BLaER1 (cell line): Measurements from ENCODE around the gene RAB8A.

Experiments
- H3K27ac ChIP-seq: shearing (Covaris generic); formaldehyde crosslinking; 2 replicates; pipeline ENCODE4 v1.8.1; 2022
- H3K27me3 ChIP-seq: shearing (Covaris generic); formaldehyde crosslinking; 2 replicates; pipeline ENCODE4 v1.8.1; 2022
- H3K36me3 ChIP-seq: shearing (Covaris generic); formaldehyde crosslinking; 2 replicates; pipeline ENCODE4 v1.8.1; 2022
- H3K4me1 ChIP-seq: shearing (Covaris generic); formaldehyde crosslinking; 2 replicates; pipeline ENCODE4 v1.8.1; 2022
- H3K4me2 ChIP-seq: shearing (Covaris generic); formaldehyde crosslinking; 2 replicates; pipeline ENCODE4 v1.8.1; 2022
- H3K4me3 ChIP-seq: shearing (Covaris generic); formaldehyde crosslinking; 2 replicates; pipeline ENCODE4 v1.8.1; 2022
- H3K9ac ChIP-seq: shearing (Covaris generic); formaldehyde crosslinking; 2 replicates; pipeline ENCODE4 v1.8.1; 2022
- H3K9me3 ChIP-seq: shearing (Covaris generic); formaldehyde crosslinking; 2 replicates; pipeline ENCODE4 v1.8.1; 2022
- H4K20me1 ChIP-seq: shearing (Covaris generic); formaldehyde crosslinking; 2 replicates; pipeline ENCODE4 v1.8.1; 2022
- Cebpa-rat ChIP-seq: shearing (Covaris generic); IDR thresholded peaks from 2 replicates; pipeline ENCODE4 v1.8.1; 2022

Gene RAB8A

DNA sequence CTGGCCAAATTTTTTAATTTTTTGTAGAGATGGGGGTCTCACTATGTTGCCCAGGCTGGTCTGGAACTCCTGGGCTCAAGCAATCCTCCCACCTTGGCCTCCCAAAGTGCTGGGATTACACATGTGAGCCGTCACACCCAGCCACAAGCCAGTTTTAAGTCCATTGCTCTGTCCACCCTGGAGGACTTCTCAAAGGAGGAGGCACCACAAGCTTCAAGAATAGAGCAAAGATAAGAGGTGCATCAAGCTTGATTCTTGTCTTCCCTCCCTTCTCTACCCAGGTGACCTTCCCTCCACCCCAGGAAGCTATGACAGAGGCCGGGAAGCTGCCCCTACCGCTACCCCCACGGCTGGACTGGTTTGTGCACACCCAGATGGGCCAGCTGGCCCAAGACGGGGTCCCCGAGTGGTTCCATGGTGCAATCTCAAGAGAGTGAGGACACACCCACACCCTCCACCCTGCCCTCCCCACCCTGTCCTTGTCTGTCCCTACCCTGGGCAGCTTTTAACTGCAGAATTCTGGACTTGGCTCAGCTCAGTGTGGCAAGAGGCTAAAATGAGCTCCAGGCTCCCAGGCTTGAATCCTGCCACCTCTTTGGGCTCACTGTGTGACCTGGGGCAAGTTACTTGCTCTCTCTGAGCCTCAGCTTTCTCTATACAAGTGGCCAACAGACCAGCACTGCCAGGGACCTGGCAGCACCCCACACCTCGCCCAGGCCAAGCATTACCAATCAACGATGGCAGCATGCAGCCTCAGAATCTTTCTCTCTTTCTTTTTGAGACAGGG lies 36.9 kb downstream of the RAB8A start:
- Histone ChIP-seq H3K4me3 (peak overlapping the region; percentile 39), H3K27ac (peak overlapping the region; percentile 88), H3K4me1 (peaks cover 79% of the 10 kb centered on the region), H3K36me3 (peaks cover 25% of the 10 kb centered on the region), H3K9ac (peak overlapping the region; percentile 66), H3K27me3 (no peaks in the 10 kb centered on the region), H4K20me1 (no peaks in the 10 kb centered on the region), H3K9me3 (no peaks in the 10 kb centered on the region), H3K4me2 (peak overlapping the region; percentile 91)
- TF ChIP-seq Cebpa-rat: no peak

DNA sequence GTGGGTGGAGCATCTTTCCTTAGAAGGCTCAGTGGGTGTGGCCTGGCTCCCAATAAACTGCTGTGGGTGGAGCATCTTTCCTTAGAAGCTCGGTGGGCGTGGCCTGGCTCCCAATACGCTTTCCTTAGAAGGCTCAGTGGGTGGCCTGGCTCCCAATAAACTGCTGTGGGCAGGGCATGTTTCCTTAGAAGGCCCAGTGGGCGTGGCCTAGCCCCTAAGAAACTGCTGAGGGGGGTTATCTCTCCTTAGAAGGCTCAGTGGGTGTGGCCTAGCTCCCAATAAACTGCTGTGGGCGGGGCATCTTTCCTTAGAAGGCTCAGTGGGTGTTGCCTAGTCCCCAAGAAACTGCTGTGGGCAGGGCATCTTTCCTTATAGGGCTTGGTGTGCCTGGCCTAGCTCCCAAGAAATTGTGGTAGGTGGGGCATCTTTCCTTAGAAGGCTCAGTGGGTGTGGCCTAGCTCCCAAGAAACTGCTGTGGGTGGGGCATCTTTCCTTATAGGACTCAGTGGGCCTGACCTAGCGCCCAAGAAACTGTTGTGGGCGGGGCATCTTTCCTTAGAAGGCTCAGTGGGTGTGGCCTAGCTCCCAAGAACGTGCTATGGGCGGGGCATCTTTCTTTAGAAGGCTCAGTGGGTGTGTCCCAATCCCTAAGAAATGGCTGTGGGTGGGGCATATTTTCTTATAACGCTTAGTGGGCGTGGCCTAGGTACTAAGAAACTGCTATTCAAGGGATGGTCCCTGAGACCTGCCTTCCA lies 42.1 kb downstream of the RAB8A start:
- peaks cover 61% of the 10 kb centered on the region for H3K36me3 ChIP-seq
- no peak overlapping the region for H3K4me3 ChIP-seq
- no peak overlapping the region for H3K27ac ChIP-seq
- H3K4me2 ChIP-seq: no peak overlapping the region
- no peaks in the 10 kb centered on the region for H3K27me3 ChIP-seq
- no peaks in the 10 kb centered on the region for H4K20me1 ChIP-seq
- no peak for TF ChIP-seq Cebpa-rat
- H3K4me1 ChIP-seq: peaks cover 61% of the 10 kb centered on the region
- H3K9ac ChIP-seq: no peak overlapping the region
- H3K9me3 ChIP-seq: no peaks in the 10 kb centered on the region

- Histone ChIP-seq H3K9ac (no peak overlapping the region), H3K4me3 (no peak overlapping the region), H3K36me3 (peaks cover 55% of the 10 kb centered on the region), H3K27ac (no peak overlapping the region), H4K20me1 (no peaks in the 10 kb centered on the region), H3K4me2 (no peak overlapping the region), H3K4me1 (peaks cover 53% of the 10 kb centered on the region), H3K27me3 (no peaks in the 10 kb centered on the region), H3K9me3 (no peaks in the 10 kb centered on the region)
- TF ChIP-seq Cebpa-rat: no peak
Measured at GRCh38 chr19:16154557-16154956, 42.9 kb downstream of the RAB8A start.

GRCh38 chr19:16155128-16155527 lies 43.4 kb downstream of the RAB8A start:
- H3K4me2 ChIP-seq: no peak overlapping the region
- no peaks in the 10 kb centered on the region for H4K20me1 ChIP-seq
- peaks cover 47% of the 10 kb centered on the region for H3K4me1 ChIP-seq
- H3K9ac ChIP-seq: no peak overlapping the region
- no peak for TF ChIP-seq Cebpa-rat
- no peak overlapping the region for H3K27ac ChIP-seq
- no peak overlapping the region for H3K4me3 ChIP-seq
- H3K36me3 ChIP-seq: peaks cover 55% of the 10 kb centered on the region
- H3K9me3 ChIP-seq: no peaks in the 10 kb centered on the region
- no peaks in the 10 kb centered on the region for H3K27me3 ChIP-seq

- H3K36me3 ChIP-seq: peaks cover 55% of the 10 kb centered on the region
- no peak overlapping the region for H3K4me3 ChIP-seq
- no peaks in the 10 kb centered on the region for H3K9me3 ChIP-seq
- peak overlapping the region; percentile 15; the same call in 1 of the 2 replicates for H3K9ac ChIP-seq
- H3K27me3 ChIP-seq: no peaks in the 10 kb centered on the region
- peaks cover 33% of the 10 kb centered on the region for H3K4me1 ChIP-seq
- TF ChIP-seq Cebpa-rat: no peak
- H4K20me1 ChIP-seq: no peaks in the 10 kb centered on the region
- H3K27ac ChIP-seq: peak overlapping the region; percentile 61
- peak overlapping the region; percentile 66 for H3K4me2 ChIP-seq
Measured at GRCh38 chr19:16156904-16157303, 45.2 kb downstream of the RAB8A start.

GRCh38 chr19:16157601-16158000 lies 45.9 kb downstream of the RAB8A start:
- TF ChIP-seq Cebpa-rat: no peak
- peaks cover 33% of the 10 kb centered on the region for H3K4me1 ChIP-seq

DNA sequence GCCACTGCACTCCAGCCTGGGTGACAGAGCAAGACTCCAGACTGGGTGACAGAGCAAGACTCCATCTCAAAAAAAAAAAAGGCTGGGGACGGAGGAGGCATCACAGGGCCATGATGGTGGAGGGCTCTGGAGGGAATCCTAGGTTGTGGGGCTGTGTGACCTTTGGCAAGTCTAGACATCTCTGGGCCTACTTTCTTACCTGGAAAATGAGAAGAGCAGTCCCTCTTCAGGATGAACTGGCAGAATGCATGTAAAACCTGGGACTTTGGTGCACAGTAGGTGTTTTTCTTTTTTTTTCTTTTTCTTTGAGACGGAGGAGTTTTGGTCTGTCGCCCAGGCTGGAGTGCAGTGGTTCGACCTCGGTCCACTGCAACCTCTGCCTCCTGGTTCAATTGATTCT lies 48.0 kb downstream of the RAB8A start:
- Histone ChIP-seq H3K27me3 (no peaks in the 10 kb centered on the region), H3K9me3 (no peaks in the 10 kb centered on the region), H4K20me1 (no peaks in the 10 kb centered on the region), H3K4me1 (peaks cover 33% of the 10 kb centered on the region), H3K4me3 (no peak overlapping the region), H3K4me2 (no peak overlapping the region), H3K36me3 (peaks cover 31% of the 10 kb centered on the region), H3K9ac (no peak overlapping the region), H3K27ac (no peak overlapping the region)
- TF ChIP-seq Cebpa-rat: no peak

More at GRCh38 chr19:16157601-16158000, 45.9 kb downstream of the RAB8A start:
- Histone ChIP-seq H3K36me3 (peaks cover 51% of the 10 kb centered on the region), H4K20me1 (no peaks in the 10 kb centered on the region), H3K9me3 (no peaks in the 10 kb centered on the region), H3K4me3 (no peak overlapping the region), H3K27me3 (no peaks in the 10 kb centered on the region), H3K9ac (0 out of 2 replicates have a peak overlapping the region, but pooled peaks have one; percentile 15), H3K4me2 (peak overlapping the region; percentile 66), H3K27ac (peak overlapping the region; percentile 61)

DNA sequence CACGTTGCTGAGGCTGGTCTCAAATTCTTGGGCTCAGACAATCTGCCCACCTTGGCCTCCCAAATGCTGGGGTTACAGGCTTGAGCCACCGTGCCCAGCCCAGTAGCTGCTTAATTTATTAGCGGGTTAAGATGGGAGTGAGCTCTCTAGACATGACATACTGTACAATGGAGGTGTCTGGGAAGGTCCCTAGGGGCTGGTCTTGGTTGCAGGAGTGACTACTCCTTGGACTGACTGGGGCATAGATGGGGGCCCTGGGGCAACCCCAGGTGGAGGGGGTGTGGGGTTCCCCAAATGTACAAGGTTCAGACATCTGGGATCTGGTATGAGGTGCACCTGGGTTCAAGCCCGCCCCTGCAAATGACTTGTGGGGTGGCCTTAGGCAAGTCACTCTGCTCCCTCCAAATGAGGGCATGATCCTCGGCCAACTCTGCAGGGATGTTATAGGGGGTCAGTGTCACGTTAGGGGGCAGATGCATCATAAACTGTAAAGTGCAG lies 48.8 kb downstream of the RAB8A start:
- Histone ChIP-seq H3K36me3 (peaks cover 22% of the 10 kb centered on the region), H3K9me3 (no peaks in the 10 kb centered on the region), H3K9ac (no peak overlapping the region), H3K27me3 (no peaks in the 10 kb centered on the region), H3K4me3 (no peak overlapping the region), H4K20me1 (no peaks in the 10 kb centered on the region), H3K4me2 (no peak overlapping the region), H3K4me1 (peaks cover 27% of the 10 kb centered on the region), H3K27ac (no peak overlapping the region)
- no peak for TF ChIP-seq Cebpa-rat

DNA sequence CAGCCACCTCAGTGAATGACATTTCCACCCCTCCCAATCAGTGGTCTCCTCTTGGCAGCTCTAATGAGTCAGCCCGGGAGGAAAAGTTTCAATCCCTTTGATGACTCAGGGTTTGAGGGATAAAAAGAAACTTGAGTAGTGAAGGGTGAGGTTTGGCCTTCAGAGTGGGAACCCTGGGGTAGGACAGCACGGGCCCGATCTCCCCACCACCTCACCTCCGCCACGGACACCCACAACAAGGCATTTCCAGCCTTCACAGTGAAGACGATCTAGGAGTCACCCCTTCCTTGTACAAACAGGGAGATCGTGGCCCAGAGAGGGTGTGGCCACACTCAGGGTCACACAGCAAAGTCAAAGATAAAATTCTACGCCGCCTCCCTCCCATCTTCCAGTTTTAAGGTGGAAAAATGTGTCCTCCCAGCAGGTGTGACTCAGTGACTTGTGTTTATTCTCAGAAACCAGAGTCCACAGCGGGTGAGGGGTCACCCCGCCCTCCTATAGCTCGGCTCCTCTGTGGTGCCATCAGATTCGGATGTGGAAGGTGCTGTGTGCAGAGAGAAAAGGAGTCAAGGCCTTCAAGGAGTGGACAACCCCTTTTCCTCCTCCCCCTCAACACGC lies 49.4 kb downstream of the RAB8A start:
- Histone ChIP-seq H3K4me1 (peaks cover 21% of the 10 kb centered on the region), H3K27ac (no peak overlapping the region), H3K9ac (no peak overlapping the region), H3K9me3 (no peaks in the 10 kb centered on the region), H3K4me3 (no peak overlapping the region), H3K4me2 (no peak overlapping the region), H4K20me1 (no peaks in the 10 kb centered on the region), H3K36me3 (peaks cover 17% of the 10 kb centered on the region), H3K27me3 (no peaks in the 10 kb centered on the region)
- no peak for TF ChIP-seq Cebpa-rat
